Panc1 (cell line): ENCODE measurements around the gene HNRNPDL.

Source experiments
- CTCF ChIP-seq: fragments of 450-650 bp; IDR thresholded peaks from 2 replicates; pipeline ENCODE4 v1.5.1; 2017; ENCODE audit warnings: mild to moderate bottlenecking
- POLR2AphosphoS5 ChIP-seq: IDR thresholded peaks from 2 replicates; pipeline ENCODE4 v1.6.1; 2012; ENCODE audit warnings: mild to moderate bottlenecking, low read depth, low read length, moderate library complexity
- REST ChIP-seq, 2 experiments: IDR thresholded peaks; 2 replicates each; pipeline ENCODE4 v1.6.1; 2011 to 2012; ENCODE audit warnings: low read depth in 2 of 2, control low read depth in 1 of 2, low read length in 1 of 2, mild to moderate bottlenecking in 1 of 2, moderate library complexity in 1 of 2; ENCODE audit not compliant: insufficient read depth in 1 of 2
- SIN3A ChIP-seq: IDR thresholded peaks from 2 replicates; pipeline ENCODE4 v1.6.1; 2012; ENCODE audit warnings: low read depth, mild to moderate bottlenecking, low read length, moderate library complexity, borderline replicate concordance; ENCODE audit not compliant: insufficient read depth

GRCh38 chr4:82436780-82437179, 6.5 kb upstream of the HNRNPDL start:
- TF ChIP-seq POLR2AphosphoS5 = no peak
- TF ChIP-seq SIN3A = no peak
- TF ChIP-seq REST (IDR thresholded peaks at IDR 0.05; ENCODE audit: insufficient read depth in 1 of 2, low read depth in 2 of 2, low read length in 1 of 2) = no peak
- TF ChIP-seq CTCF = no peak
